PC-3 (cell line): Measurements from ENCODE around the gene IMPDH1. TPM values are rescaled to one million over a fixed set of nuclear protein-coding genes. Genes with fewer than 3 reads are reported as not detected.
A peak's percentile ranks its signal among the peaks of the same experiment; 100 is the strongest.

Source experiments
- ATAC-seq: fragments of 200-7000 bp; cut with Tn5 transposase; 2 replicates; pipeline ENCODE4 v1.9.1; 2020; ENCODE audit warnings: mild to moderate bottlenecking, moderate library complexity
- BruUV-seq: library from RNA; stranded (reverse); fragments of 400-500 nt; replicated peaks from 2 replicates; lab custom pipeline; 2021; lab: Mats Ljungman, UMichigan
- CTCF ChIA-PET: fragments of 300-600 bp; sonication (Branson Sonifier 250); formaldehyde crosslinking; loops from one replicate; lab custom pipeline; 2022; ENCODE audit warnings: antibody characterized with exemption; lab: Charles Lee
- POLR2A ChIA-PET: fragments of 300-600 bp; sonication (Branson Sonifier 250); formaldehyde crosslinking; loops from one replicate; lab custom pipeline; 2022; ENCODE audit warnings: antibody characterized with exemption; ENCODE audit not compliant: unreplicated experiment; lab: Charles Lee
- DNase-seq: peaks from one replicate; pipeline ENCODE4 v3.0.0-alpha.2; 2015
- H2AFZ ChIP-seq: fragments of 300-600 bp; sonication (generic); 2 replicates; pipeline ENCODE4 v1.6.0; 2016; ENCODE audit warnings: antibody characterized with exemption, low read length
- H3F3A ChIP-seq: fragments of 300-600 bp; sonication (generic); one replicate; pipeline ENCODE4 v1.6.0; 2017; ENCODE audit warnings: antibody characterized with exemption, low read length, control low read depth, mild to moderate bottlenecking; ENCODE audit not compliant: unreplicated experiment
- H3K27ac ChIP-seq: fragments of 300-600 bp; sonication (generic); 2 replicates; pipeline ENCODE4 v1.5.1; 2016; ENCODE audit warnings: mild to moderate bottlenecking, low read length
- H3K27me3 ChIP-seq: fragments of 300-600 bp; sonication (generic); 2 replicates; pipeline ENCODE4 v1.6.1; 2016; ENCODE audit warnings: low read length, mixed read lengths
- H3K36me3 ChIP-seq: fragments of 300-600 bp; sonication (generic); 2 replicates; pipeline ENCODE4 v1.6.1; 2016; ENCODE audit warnings: low read depth, mixed run types, low read length, mixed read lengths
- H3K4me1 ChIP-seq: fragments of 300-600 bp; sonication (generic); 2 replicates; pipeline ENCODE4 v1.5.1; 2016; ENCODE audit warnings: low read length; ENCODE audit not compliant: insufficient read depth
- H3K4me2 ChIP-seq: fragments of 300-600 bp; sonication (generic); 2 replicates; pipeline ENCODE4 v1.6.0; 2016; ENCODE audit warnings: low read length
- H3K4me3 ChIP-seq: fragments of 300-600 bp; sonication (generic); 2 replicates; pipeline ENCODE4 v1.5.1; 2016; ENCODE audit warnings: mild to moderate bottlenecking, low read length, mixed read lengths
- H3K79me2 ChIP-seq: fragments of 300-600 bp; sonication (generic); 2 replicates; pipeline ENCODE4 v1.6.1; 2017; ENCODE audit warnings: low read length, mixed read lengths
- H3K9ac ChIP-seq: fragments of 300-600 bp; sonication (generic); 2 replicates; pipeline ENCODE4 v1.6.0; 2016; ENCODE audit warnings: mild to moderate bottlenecking, low read length
- H3K9me2 ChIP-seq: fragments of 300-600 bp; sonication (generic); replicated peaks from 2 replicates; pipeline ENCODE4 v1.6.1; 2016; ENCODE audit warnings: mixed run types, low read length, mixed read lengths
- H3K9me3 ChIP-seq: fragments of 300-600 bp; sonication (generic); 2 replicates; pipeline ENCODE4 v1.6.1; 2016; ENCODE audit warnings: low read length, mixed read lengths
- H4K20me1 ChIP-seq: fragments of 300-600 bp; sonication (generic); 2 replicates; pipeline ENCODE4 v1.6.1; 2016; ENCODE audit warnings: low read length, mixed read lengths
- CTCF ChIP-seq: fragments of 300-600 bp; sonication (generic); conservative IDR thresholded peaks from 2 replicates; pipeline ENCODE4 v1.5.1; 2017; ENCODE audit warnings: antibody characterized with exemption, low read depth, mild to moderate bottlenecking, low read length
- EZH2 ChIP-seq: fragments of 300-600 bp; sonication (generic); IDR thresholded peaks from one replicate; pipeline ENCODE4 v1.6.1; 2017; ENCODE audit warnings: antibody characterized with exemption, mild to moderate bottlenecking, low read length; ENCODE audit not compliant: unreplicated experiment
- EZH2phosphoT487 ChIP-seq: fragments of 300-600 bp; sonication (generic); IDR thresholded peaks from 2 replicates; pipeline ENCODE4 v1.6.1; 2018; ENCODE audit warnings: mild to moderate bottlenecking, antibody characterized with exemption, low read length, borderline replicate concordance
- intact Hi-C: fragments of 100-400 bp; cut with micrococcal nuclease; formaldehyde crosslinking; loops from 2 replicates; pipeline ENCODE4 v1.9.0; 2023
- total RNA-seq: library from RNA; depleted of rRNA; stranded (reverse); fragments of >200 nt; gene quantifications from 2 replicates; pipeline ENCODE4 v1.2.3, GENCODE V29; 2014

IMPDH1 gene
- total RNA-seq, 1 experiment from 2014 or later, result 128 TPM

- H2AFZ ChIP-seq, result no peak overlapping the region
- H3K27ac ChIP-seq, result no peak overlapping the region
- no peak overlapping the region for H3K4me3 ChIP-seq
- H3K79me2 ChIP-seq, result peaks cover 39% of the 10 kb centered on the region
- ATAC-seq, result no peak
- no peak for DNase-seq
- H3K9me2 ChIP-seq, result no peaks in the 10 kb centered on the region
- CTCF ChIA-PET, result no interaction called here
- BruUV-seq, result no TSS peak
- TF ChIP-seq CTCF (no peak), EZH2phosphoT487 (no peak), EZH2 (no peak)
- peak overlapping the region; percentile 64; the same call in 1 of the 2 replicates for H3K4me2 ChIP-seq
- no peaks in the 10 kb centered on the region for H3F3A ChIP-seq
- H3K36me3 ChIP-seq, result peaks cover 9% of the 10 kb centered on the region; the same call in 1 of the 2 replicates
- no peaks in the 10 kb centered on the region for H3K9me3 ChIP-seq
- intact Hi-C loops, result no loop called here
- POLR2A ChIA-PET, result interaction anchor here (1.0 kb wide), 1 partner anchor 10 kb away, joined by 3 read pairs; no protein-coding TSS in a partner anchor
- peaks cover 20% of the 10 kb centered on the region for H3K4me1 ChIP-seq
- H3K9ac ChIP-seq, result no peak overlapping the region
- H3K27me3 ChIP-seq, result no peaks in the 10 kb centered on the region
- H4K20me1 ChIP-seq, result peaks cover 10% of the 10 kb centered on the region; the same call in 1 of the 2 replicates
Measured at GRCh38 chr7:128406314-128407232, 3.2 kb downstream of the IMPDH1 start.

- peaks cover 13% of the 10 kb centered on the region; the same call in 1 of the 2 replicates for H3K36me3 ChIP-seq
- H3K4me3 ChIP-seq, result peak overlapping the region; percentile 96
- H3K9me2 ChIP-seq, result no peaks in the 10 kb centered on the region
- peak overlapping the region; percentile 90 for H3K9ac ChIP-seq
- DNase-seq (peak; percentile 43), ATAC-seq (peak; percentile 1)
- no peak for TF ChIP-seq EZH2
- no peak for TF ChIP-seq CTCF
- no peaks in the 10 kb centered on the region for H3K9me3 ChIP-seq
- peaks cover 10% of the 10 kb centered on the region; the same call in 1 of the 2 replicates for H4K20me1 ChIP-seq
- ChIA-PET CTCF (interaction anchor here (0.6 to 1.6 kb wide), 2 partner anchors 18 to 1285 kb away, joined by 4 read pairs; no protein-coding TSS in a partner anchor), POLR2A (no interaction called here)
- intact Hi-C loops, result no loop called here
- no peaks in the 10 kb centered on the region for H3K27me3 ChIP-seq
- peaks cover 20% of the 10 kb centered on the region for H3K4me1 ChIP-seq
- H3F3A ChIP-seq, result no peaks in the 10 kb centered on the region
- peak overlapping the region; percentile 76 for H2AFZ ChIP-seq
- peak overlapping the region; percentile 20; the same call in 1 of the 2 replicates for H3K27ac ChIP-seq
- H3K4me2 ChIP-seq, result peak overlapping the region; percentile 95
- peaks cover 39% of the 10 kb centered on the region for H3K79me2 ChIP-seq
- BruUV-seq, result no TSS peak
Measured at GRCh38 chr7:128405471-128406313, 4.1 kb downstream of the IMPDH1 start.
